HepG2 (cell line): ENCODE measurements around the gene RPS6KB2. TPM values are rescaled to one million over a fixed set of nuclear protein-coding genes. Genes with fewer than 3 reads are reported as not detected.

Experiments used
- ARNT2 ChIP-seq: sonication (generic); formaldehyde crosslinking; IDR thresholded peaks from 2 replicates; pipeline ENCODE4 v1.8.0; 2022; ENCODE audit warnings: mild to moderate bottlenecking, low read depth, missing genetic modification reagents, moderate library complexity
- ATAD3A ChIP-seq: sonication (generic); formaldehyde crosslinking; IDR thresholded peaks from 2 replicates; pipeline ENCODE4 v1.4.0; 2020; ENCODE audit warnings: missing genetic modification reagents
- ATF4 ChIP-seq, 2 experiments: fragments of 450-650 bp in 1 of 2; sonication (generic) in 1 of 2; formaldehyde crosslinking; IDR thresholded peaks; 2 replicates each; pipeline versions ENCODE4 v1.5.0 to v1.8.0; 2020 to 2022; ENCODE audit warnings: mild to moderate bottlenecking in 1 of 2, missing genetic modification reagents in 1 of 2
- DZIP1 ChIP-seq: sonication (generic); formaldehyde crosslinking; IDR thresholded peaks from 2 replicates; pipeline ENCODE4 v1.5.0; 2020; ENCODE audit warnings: mild to moderate bottlenecking, missing genetic modification reagents
- EED ChIP-seq: sonication (generic); formaldehyde crosslinking; IDR thresholded peaks from 2 replicates; pipeline ENCODE4 v1.5.0; 2020; ENCODE audit warnings: mild to moderate bottlenecking, missing genetic modification reagents
- ETV5 ChIP-seq: IDR thresholded peaks from 2 replicates; pipeline ENCODE4 v1.6.1; 2018; ENCODE audit warnings: missing biosample characterization, missing genetic modification reagents, inconsistent platforms, borderline replicate concordance
- FOXO4 ChIP-seq: sonication (generic); formaldehyde crosslinking; conservative IDR thresholded peaks from 2 replicates; pipeline ENCODE4 v1.8.1; 2023; ENCODE audit warnings: missing genetic modification reagents
- HOXA7 ChIP-seq: sonication (generic); formaldehyde crosslinking; IDR thresholded peaks from 2 replicates; pipeline ENCODE4 v1.8.1; 2022; ENCODE audit warnings: mild to moderate bottlenecking, missing genetic modification reagents, moderate library complexity
- IKZF1 ChIP-seq: fragments of 450-650 bp; IDR thresholded peaks from 2 replicates; pipeline ENCODE4 v1.7.1; 2016
- ISX ChIP-seq: sonication (generic); formaldehyde crosslinking; conservative IDR thresholded peaks from 2 replicates; pipeline ENCODE4 v1.5.0; 2020; ENCODE audit warnings: missing genetic modification reagents
- JUNB ChIP-seq: sonication (generic); formaldehyde crosslinking; IDR thresholded peaks from 2 replicates; pipeline ENCODE4 v1.8.0; 2022; ENCODE audit warnings: missing genetic modification reagents, mild to moderate bottlenecking, borderline replicate concordance
- KLF16 ChIP-seq, 2 experiments: sonication (generic) in 1 of 2; formaldehyde crosslinking in 1 of 2; IDR thresholded peaks; 2 replicates each; pipeline versions ENCODE4 v1.6.1 to v1.8.0; 2016 to 2023; ENCODE audit warnings: missing genetic modification reagents in 2 of 2, missing compliant biosample characterization in 1 of 2
- MNT ChIP-seq: fragments of 450-650 bp; IDR thresholded peaks from 2 replicates; pipeline ENCODE4 v1.6.1; 2016
- PHF21A ChIP-seq: sonication (generic); formaldehyde crosslinking; IDR thresholded peaks from 2 replicates; pipeline ENCODE4 v1.5.0; 2020; ENCODE audit warnings: mild to moderate bottlenecking, missing genetic modification reagents
- PRMT3 ChIP-seq: sonication (generic); formaldehyde crosslinking; IDR thresholded peaks from 2 replicates; pipeline ENCODE4 v1.8.1; 2022; ENCODE audit warnings: low read depth, mild to moderate bottlenecking, moderate library complexity, missing genetic modification reagents, borderline replicate concordance
- RNF2 ChIP-seq: fragments of 450-650 bp; conservative IDR thresholded peaks from 2 replicates; pipeline ENCODE4 v1.6.1; 2016; ENCODE audit warnings: low read depth
- SP2 ChIP-seq: sonication (generic); formaldehyde crosslinking; IDR thresholded peaks from 2 replicates; pipeline ENCODE4 v1.5.1; 2020; ENCODE audit warnings: mild to moderate bottlenecking, missing genetic modification reagents
- SYNCRIP ChIP-seq: fragments of 200-400 bp; formaldehyde crosslinking; IDR thresholded peaks from 2 replicates; pipeline ENCODE4 v1.6.1; 2018; ENCODE audit warnings: mild to moderate bottlenecking, low read depth, low read length; ENCODE audit not compliant: insufficient read depth
- TARDBP ChIP-seq: sonication (generic); formaldehyde crosslinking; IDR thresholded peaks from 2 replicates; pipeline ENCODE4 v1.8.0; 2022; ENCODE audit warnings: mild to moderate bottlenecking, missing genetic modification reagents
- ZFYVE20 ChIP-seq: sonication (generic); formaldehyde crosslinking; IDR thresholded peaks from 2 replicates; pipeline ENCODE4 v1.8.0; 2023; ENCODE audit warnings: low read depth, mild to moderate bottlenecking, moderate library complexity, missing genetic modification reagents, borderline replicate concordance
- ZNF124 ChIP-seq: sonication (generic); formaldehyde crosslinking; IDR thresholded peaks from 2 replicates; pipeline ENCODE4 v1.4.0; 2020; ENCODE audit warnings: missing genetic modification reagents
- ZNF678 ChIP-seq: sonication (generic); formaldehyde crosslinking; IDR thresholded peaks from 2 replicates; pipeline ENCODE4 v1.4.0; 2020; ENCODE audit warnings: mild to moderate bottlenecking, missing genetic modification reagents
- ZNF746 ChIP-seq: sonication (generic); formaldehyde crosslinking; IDR thresholded peaks from 2 replicates; pipeline ENCODE4 v1.8.0; 2022; ENCODE audit warnings: mild to moderate bottlenecking, missing genetic modification reagents
- polyA plus RNA-seq, 8 experiments: library from polyadenylated mRNA; depleted of rRNA in 3 of 8; stranded (reverse) in 7 of 8; unstranded in 1 of 8; fragments of >200 nt; fragmentation: Illumina TruSeq in 4 of 8; extraction: Trizol in 4 of 8; gene quantifications; 2 replicates each; pipeline versions ENCODE4 v1.2.1 to v1.2.3, GENCODE V29; 2011 to 2016; ENCODE audit warnings: low read depth in 4 of 8, missing spikeins in 1 of 8, mixed read lengths in 1 of 8; ENCODE audit not compliant: insufficient read depth in 1 of 8
- total RNA-seq, 5 experiments: library from RNA; depleted of rRNA; stranded (reverse); fragments of >200 nt; fragmentation: Illumina TruSeq; extraction: Trizol; gene quantifications; 2 replicates each; pipeline ENCODE4 v1.2.3, GENCODE V29; 2016; ENCODE audit warnings: low read depth in 1 of 5

The RPS6KB2 gene
- total and polyA plus RNA-seq, 2 of the 13 experiments (the other 11 are each of a cell fraction or from before 2014, with no cell fraction given): 52.9 to 54.8 TPM

- peak in 1 of 2 experiments; percentile 60; a peak in 2 of 4 replicates for TF ChIP-seq ATF4 (CRISPR knock-in tag; IDR thresholded peaks at IDR 0.05)
- TF ChIP-seq TARDBP: peak; percentile 76; the same call in 1 of the 2 replicates
- TF ChIP-seq PRMT3 (CRISPR knock-in tag): 0 out of 2 replicates have a peak, but pooled peaks have one; percentile 83
- TF ChIP-seq ZNF678: peak; percentile 55; the same call in 1 of the 2 replicates
- TF ChIP-seq DZIP1 (CRISPR knock-in tag): peak; percentile 66; the same call in 1 of the 2 replicates
- no peak for TF ChIP-seq ISX (CRISPR knock-in tag)
- TF ChIP-seq PHF21A: 0 out of 2 replicates have a peak, but pooled peaks have one; percentile 18
- TF ChIP-seq ZNF746 (CRISPR knock-in tag): peak; percentile 78; the same call in 1 of the 2 replicates
- TF ChIP-seq IKZF1: no peak
- TF ChIP-seq SP2: peak; percentile 62
- 0 out of 2 replicates have a peak, but pooled peaks have one; percentile 44 for TF ChIP-seq JUNB (CRISPR knock-in tag)
- TF ChIP-seq RNF2: peak; percentile 96
- TF ChIP-seq KLF16 (CRISPR knock-in tag; IDR thresholded peaks at IDR 0.05): peak in 1 of 2 experiments; percentile 84; a peak in 3 of 4 replicates
- peak; percentile 27; the same call in 1 of the 2 replicates for TF ChIP-seq ZNF124 (CRISPR knock-in tag)
- peak; percentile 62; the same call in 1 of the 2 replicates for TF ChIP-seq EED (CRISPR knock-in tag)
- TF ChIP-seq MNT: peak; percentile 99
- peak; percentile 71; the same call in 1 of the 2 replicates for TF ChIP-seq HOXA7 (CRISPR knock-in tag)
- TF ChIP-seq ZFYVE20 (CRISPR knock-in tag): peak; percentile 87; the same call in 1 of the 2 replicates
- TF ChIP-seq FOXO4: no peak
- peak; percentile 79 for TF ChIP-seq ARNT2 (CRISPR knock-in tag)
- TF ChIP-seq ATAD3A (CRISPR knock-in tag): no peak
- peak; percentile 77 for TF ChIP-seq ETV5 (CRISPR knock-in tag)
- no peak for TF ChIP-seq SYNCRIP
Observed at GRCh38 chr11:67391304-67392182, 36.8 kb upstream of the RPS6KB2 start, which contains the start of gene RAD9A (continued).
